ENCODE data around the gene SOD2. TPM values are rescaled to one million over a fixed set of nuclear protein-coding genes. Genes with fewer than 3 reads are reported as not detected.

SOD2 gene
- total RNA-seq, 1 experiment from 2014 or later, result 90.8 TPM

DNA sequence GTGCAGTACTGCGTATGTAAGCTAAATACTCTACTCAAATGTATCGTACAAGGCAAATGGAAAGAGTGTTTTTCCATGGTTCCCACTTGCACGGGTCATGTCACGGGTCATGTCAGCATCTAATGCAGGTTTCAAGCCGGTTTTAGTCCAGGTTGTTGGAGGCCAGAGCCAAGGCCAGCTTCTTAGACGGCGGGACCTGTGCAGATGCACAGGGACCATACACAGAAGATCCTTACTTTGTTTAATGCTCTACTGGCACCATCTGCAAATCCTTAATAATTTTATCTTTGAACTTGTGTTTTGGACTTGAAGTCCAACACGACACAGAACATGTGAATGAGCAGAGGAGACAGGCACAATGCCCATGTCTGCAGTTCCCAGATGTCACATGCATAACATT is 42.7 kb downstream of the SOD2 start:
- no peak for DNase-seq
- H3K27me3 ChIP-seq (ENCODE audit: control insufficient read depth, insufficient read depth, low read length), result no peaks in the 10 kb centered on the region
- H3K36me3 ChIP-seq (replicated peaks; ENCODE audit: control insufficient read depth, insufficient read depth, low read length), result no peaks in the 10 kb centered on the region
- H3K4me3 ChIP-seq (ENCODE audit: insufficient read depth, low read depth, low read length), result no peak overlapping the region

DNA sequence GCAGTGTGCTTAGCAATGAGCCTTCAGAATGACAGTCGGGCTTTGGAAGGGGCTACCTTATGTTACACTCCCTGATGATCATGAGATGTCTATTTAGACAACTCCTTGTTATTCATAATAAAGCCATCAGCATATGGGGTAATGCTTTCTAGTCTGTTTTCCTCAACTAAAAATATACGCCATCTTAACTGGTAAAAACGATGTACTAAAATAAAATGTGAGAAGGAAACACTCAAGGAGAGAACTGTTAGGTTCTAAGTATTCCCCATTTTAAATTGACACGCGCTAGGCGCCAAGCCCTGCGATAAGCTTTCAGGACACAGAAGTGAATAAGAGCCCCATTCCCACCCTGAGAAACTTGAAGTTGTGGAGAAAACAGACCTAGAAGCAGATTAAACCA is 43.6 kb downstream of the SOD2 start:
- no peak for DNase-seq
- Histone ChIP-seq H3K27me3 (ENCODE audit: control insufficient read depth, insufficient read depth, low read length) (no peaks in the 10 kb centered on the region), H3K4me3 (ENCODE audit: insufficient read depth, low read depth, low read length) (no peak overlapping the region), H3K36me3 (replicated peaks; ENCODE audit: control insufficient read depth, insufficient read depth, low read length) (no peaks in the 10 kb centered on the region)

- no peak for DNase-seq
- no peaks in the 10 kb centered on the region for H3K36me3 ChIP-seq (replicated peaks; ENCODE audit: control insufficient read depth, insufficient read depth, low read length)
Observed at GRCh38 chr6:159646733-159647132, 46.3 kb downstream of the SOD2 start.

DNA sequence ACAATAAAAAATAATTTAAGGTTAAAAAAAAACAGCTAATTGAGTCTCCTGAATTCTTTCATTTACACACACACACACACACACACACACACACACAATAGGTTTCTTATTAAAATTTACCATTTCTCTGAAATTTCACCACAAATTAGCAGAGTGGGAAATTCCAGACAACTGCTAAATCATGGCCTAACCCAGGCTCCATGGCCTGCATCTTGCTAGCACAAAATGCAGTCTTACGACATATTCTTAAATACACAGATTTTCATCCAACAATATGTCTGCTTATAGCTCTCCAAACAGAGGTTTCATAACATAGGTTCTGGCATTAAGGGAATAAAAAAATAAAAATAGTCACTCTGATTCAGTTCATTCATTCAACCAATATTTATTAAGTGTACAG is 46.9 kb downstream of the SOD2 start:
- Histone ChIP-seq H3K27me3 (ENCODE audit: control insufficient read depth, insufficient read depth, low read length) (no peaks in the 10 kb centered on the region), H3K36me3 (replicated peaks; ENCODE audit: control insufficient read depth, insufficient read depth, low read length) (no peaks in the 10 kb centered on the region), H3K4me3 (ENCODE audit: insufficient read depth, low read depth, low read length) (no peak overlapping the region)
- DNase-seq, result no peak

More at GRCh38 chr6:159646733-159647132, 46.3 kb downstream of the SOD2 start:
- Histone ChIP-seq H3K27me3 (ENCODE audit: control insufficient read depth, insufficient read depth, low read length) (no peaks in the 10 kb centered on the region), H3K4me3 (ENCODE audit: insufficient read depth, low read depth, low read length) (no peak overlapping the region)

- H3K4me3 ChIP-seq (ENCODE audit: insufficient read depth, low read depth, low read length), result no peak overlapping the region
- no peak for DNase-seq
- H3K36me3 ChIP-seq (replicated peaks; ENCODE audit: control insufficient read depth, insufficient read depth, low read length), result no peaks in the 10 kb centered on the region
- no peaks in the 10 kb centered on the region for H3K27me3 ChIP-seq (ENCODE audit: control insufficient read depth, insufficient read depth, low read length)
Observed at GRCh38 chr6:159645640-159646039, 47.4 kb downstream of the SOD2 start.

Other genes with a start within 250 kb of the SOD2 start
- gene WTAP, start 34.3 kb upstream of the SOD2 start, total RNA-seq (2014; rRNA removed; shearing (Covaris generic)), result 58.1 and 63.1 TPM in 2 replicates
- 73.0 and 108 TPM in 2 replicates for gene ACAT2, start 68.8 kb upstream of the SOD2 start, total RNA-seq (2014; rRNA removed; shearing (Covaris generic))
- gene TCP1, start 96.4 kb upstream of the SOD2 start, total RNA-seq (2014; rRNA removed; shearing (Covaris generic)), result 375 and 406 TPM in 2 replicates
- gene MRPL18, start 97.2 kb upstream of the SOD2 start, total RNA-seq (2014; rRNA removed; shearing (Covaris generic)), result 90.2 and 99.0 TPM in 2 replicates
- gene PNLDC1, start 107.0 kb upstream of the SOD2 start, total RNA-seq (2014; rRNA removed; shearing (Covaris generic)), result not detected in 2 replicates
- gene MAS1, start 197.7 kb upstream of the SOD2 start, total RNA-seq (2014; rRNA removed; shearing (Covaris generic)), result under 0.01 TPM in 1 of 2 replicates, not detected in the other

Measured in H7 (cell line).